GF-D8 (cell line): ENCODE results near the gene DCBLD1.

Experiments used
- DNase-seq: peaks from one replicate; lab custom pipeline; 2025; lab: John Stamatoyannopoulos, UW

Gene DCBLD1

DNA sequence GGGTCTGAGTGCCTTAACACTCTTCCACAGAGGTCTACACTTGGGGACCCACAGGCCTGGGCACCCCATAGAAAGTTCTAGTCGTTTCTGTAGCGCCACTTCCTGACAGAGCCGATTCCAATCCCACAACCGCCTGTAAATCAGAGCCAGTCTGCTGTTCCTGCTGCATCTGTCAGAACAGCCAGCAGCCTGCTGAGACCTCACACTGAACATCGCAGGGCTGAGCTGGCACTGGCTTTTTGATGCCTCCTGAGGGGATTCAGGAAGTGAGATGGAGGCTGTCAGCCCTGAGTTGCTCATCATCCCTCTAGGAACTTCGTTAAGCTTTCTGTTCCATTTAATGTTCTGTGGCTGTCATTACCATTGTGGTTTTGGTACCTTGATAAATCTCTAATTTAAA lies 48.9 kb downstream of the DCBLD1 start:
- DNase-seq = no peak

DNA sequence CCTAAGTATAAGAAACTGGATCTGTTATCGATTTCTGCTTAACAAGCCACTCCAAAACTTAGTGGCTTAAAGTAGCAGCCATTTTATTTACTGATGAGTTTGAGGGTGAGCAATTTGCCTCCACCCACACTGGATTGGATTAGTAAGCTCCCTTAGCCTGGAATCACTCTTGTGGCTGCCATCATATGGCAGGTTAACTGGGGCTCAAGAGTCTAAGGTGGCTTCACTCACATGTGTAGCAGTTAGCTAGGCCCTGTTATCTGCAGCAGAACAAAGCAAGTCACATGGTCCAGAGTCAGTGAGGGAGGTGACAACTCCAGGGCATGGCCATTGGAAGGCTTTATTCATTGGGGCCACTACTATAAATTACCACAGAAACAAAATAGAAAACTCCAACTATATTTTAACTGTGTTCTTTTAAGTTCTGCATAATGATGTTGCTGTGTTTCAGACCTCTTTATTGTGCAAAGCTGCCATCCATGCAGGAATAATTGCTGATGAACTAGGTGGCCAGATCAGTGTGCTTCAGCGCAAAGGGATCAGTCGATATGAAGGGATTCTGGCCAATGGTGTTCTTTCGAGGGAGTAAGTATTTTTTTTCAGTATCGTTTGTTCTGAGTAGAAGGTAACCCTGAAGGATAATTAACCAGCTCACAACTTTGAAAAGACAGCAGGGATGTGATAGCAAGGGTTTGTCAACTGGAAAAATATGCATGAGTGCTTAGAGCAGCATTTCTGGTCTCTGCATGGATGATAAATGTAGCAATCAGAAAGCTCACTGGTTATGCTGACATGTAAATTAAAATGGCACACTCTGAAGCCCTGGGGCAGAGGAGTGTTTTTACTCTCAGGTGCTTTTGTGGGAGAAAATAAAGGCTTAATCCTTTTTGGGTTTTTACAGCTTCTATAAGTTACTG lies 49.6 kb downstream of the DCBLD1 start:
- DNase-seq = no peak

DNA sequence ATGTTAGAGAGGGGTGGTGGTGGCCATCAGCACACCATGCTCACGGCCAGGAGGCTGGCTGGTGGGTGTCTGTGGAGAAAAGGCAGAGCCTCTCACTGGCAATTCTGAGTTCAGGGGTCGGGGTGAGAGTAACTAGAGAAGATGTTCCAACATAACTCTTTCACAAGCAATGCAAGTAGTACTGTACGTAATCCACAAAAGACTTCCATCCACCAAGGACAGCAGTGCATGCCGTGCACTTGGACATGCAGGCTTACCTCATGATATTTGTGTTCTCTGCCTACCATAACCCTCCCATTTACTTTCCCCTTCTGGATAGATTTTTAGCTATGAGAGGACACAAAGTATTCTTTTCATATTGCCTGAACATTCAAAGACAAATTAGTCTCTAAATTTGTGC lies 51.3 kb downstream of the DCBLD1 start:
- DNase-seq = no peak

DNA sequence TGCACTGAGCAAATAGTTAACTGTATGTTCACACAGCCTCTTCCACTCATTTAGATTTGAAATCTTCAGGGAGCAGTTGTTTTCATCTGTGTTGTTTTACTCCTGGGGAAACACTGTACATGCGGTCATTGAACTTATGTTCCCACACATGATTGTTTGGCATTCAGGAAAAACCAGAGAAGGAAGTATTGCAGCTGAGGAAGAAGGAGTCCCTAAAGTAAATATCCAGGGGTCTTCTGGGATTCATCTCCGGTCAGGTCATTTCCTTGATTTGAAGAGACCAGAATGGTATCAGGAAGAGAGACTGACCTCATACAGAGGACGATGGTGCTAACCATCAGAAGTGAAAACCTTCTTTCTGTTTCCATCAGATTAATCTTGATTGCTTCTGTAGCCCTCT lies 52.5 kb downstream of the DCBLD1 start:
- DNase-seq = no peak

DNA sequence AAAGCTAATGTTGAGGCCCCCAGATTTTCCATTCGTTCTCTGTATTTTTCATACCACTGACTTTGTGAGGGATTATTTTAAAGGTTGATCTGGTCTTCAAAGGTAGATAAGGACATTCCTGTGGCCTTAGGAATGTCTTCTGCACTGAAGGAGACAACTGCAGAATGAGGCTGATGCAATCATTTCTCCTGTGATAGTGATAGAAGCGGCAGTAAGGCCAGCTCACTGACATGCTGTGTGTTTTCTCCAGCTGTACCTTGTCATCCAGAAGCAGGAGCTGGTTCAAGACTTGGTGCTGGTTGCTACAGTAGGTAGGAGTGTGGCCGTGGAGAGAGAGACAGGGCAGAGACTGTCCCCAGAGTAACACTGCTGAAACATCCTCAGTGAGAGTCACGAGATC lies 53.8 kb downstream of the DCBLD1 start:
- no peak for DNase-seq

DNA sequence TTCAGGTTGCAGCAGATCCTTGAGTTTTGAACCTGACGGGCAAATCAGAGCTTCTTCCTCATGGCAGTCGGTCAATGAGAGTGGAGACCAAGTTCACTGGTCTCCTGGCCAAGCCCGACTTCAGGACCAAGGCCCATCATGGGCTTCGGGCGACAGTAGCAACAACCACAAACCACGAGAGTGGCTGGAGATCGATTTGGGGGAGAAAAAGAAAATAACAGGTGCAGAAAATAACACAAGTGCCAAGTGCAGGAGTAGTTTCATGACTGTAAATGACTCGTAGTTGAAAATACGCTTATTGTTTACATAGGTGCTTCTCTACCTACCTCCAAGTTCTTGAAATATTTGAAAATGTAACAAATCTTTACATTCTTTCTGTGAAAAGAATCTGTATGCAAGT lies 56.1 kb downstream of the DCBLD1 start:
- DNase-seq = no peak

DNA sequence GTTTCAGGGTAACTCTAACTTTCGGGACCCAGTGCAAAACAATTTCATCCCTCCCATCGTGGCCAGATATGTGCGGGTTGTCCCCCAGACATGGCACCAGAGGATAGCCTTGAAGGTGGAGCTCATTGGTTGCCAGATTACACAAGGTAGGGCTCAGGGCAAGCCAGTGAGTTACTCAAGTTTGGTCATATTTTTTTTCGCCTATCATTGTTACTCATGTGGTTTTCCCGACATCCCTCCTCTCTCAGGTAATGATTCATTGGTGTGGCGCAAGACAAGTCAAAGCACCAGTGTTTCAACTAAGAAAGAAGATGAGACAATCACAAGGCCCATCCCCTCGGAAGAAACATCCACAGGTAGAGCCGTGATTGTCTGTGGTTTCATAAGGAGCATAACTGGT lies 58.2 kb downstream of the DCBLD1 start:
- DNase-seq = no peak

DNA sequence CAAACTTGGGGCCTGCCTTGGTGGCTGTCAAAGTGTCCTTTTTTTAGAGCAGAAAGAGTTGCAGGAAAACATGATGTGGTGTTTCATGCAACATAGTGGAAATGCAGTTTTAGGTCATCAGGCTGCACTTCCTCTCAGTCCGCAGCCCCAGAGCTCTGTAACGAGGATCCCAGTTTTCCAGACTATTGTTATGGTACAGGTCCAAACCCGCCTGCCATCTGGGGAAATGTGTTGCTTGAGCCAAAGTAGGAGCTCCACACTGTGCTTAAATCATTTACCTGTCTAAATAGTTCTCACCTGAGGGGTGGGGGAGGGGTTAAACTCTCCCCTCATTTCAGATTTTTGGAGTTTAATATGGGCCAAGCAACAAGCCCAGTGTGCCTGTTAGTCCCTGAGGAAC lies 60.0 kb downstream of the DCBLD1 start:
- no peak for DNase-seq

DNA sequence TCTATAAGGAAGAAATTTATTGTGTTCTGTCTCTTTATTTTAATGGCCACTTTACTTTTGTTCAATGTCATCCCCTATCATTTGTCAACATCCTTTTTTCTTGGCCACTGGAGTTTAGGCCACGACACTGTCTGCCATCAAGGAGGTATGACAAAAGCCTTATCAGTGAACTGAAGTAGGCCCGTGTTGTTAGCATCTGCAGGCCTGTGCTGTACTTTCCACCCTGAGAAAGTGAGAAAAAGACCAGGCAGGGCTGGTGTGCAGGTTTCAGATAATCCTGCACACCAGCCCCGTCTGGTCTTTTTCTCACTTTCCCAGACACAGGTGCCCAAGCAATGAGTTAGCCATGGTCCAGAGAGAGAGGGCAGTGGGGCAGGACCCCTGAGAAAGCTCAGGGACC lies 62.2 kb downstream of the DCBLD1 start:
- no peak for DNase-seq

DNA sequence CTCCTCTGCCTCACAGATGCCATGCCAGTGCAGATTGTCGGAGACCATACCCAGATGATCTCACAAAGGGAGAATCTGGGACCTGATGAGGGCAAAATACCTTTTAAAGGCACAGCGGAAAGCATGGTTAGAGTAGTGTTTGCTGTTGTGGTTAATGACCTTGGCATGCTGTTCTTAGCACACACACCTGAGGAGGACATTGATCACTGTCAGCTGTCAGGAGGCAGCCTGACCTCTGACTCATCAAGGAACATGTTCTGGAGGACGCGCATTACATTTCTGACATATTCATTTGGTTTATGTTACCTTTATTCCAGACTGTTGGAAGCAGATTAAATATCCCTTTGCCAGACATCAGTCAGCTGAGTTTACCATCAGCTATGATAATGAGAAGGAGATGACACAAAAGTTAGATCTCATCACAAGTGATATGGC lies 62.7 kb downstream of the DCBLD1 start:
- DNase-seq = no peak

DNA sequence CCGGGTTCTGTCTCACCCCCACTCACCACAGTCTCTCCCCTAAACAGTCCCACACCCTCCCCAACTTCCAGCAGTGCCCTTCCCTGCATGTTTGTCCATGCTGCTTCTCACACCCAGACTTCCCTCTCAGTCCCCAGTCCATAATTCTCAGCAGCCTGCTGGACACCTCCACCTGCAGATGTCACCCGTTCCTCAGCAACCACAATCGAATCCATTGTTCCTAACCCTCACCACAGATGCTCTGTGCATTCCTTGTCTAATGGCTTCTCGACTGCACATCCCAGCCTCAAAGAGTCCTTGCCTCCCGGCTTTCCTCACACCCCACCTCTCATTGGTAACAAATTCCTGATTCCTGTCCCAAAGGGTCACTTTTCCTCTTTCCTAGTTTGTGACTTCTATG lies 64.2 kb downstream of the DCBLD1 start:
- no peak for DNase-seq

DNA sequence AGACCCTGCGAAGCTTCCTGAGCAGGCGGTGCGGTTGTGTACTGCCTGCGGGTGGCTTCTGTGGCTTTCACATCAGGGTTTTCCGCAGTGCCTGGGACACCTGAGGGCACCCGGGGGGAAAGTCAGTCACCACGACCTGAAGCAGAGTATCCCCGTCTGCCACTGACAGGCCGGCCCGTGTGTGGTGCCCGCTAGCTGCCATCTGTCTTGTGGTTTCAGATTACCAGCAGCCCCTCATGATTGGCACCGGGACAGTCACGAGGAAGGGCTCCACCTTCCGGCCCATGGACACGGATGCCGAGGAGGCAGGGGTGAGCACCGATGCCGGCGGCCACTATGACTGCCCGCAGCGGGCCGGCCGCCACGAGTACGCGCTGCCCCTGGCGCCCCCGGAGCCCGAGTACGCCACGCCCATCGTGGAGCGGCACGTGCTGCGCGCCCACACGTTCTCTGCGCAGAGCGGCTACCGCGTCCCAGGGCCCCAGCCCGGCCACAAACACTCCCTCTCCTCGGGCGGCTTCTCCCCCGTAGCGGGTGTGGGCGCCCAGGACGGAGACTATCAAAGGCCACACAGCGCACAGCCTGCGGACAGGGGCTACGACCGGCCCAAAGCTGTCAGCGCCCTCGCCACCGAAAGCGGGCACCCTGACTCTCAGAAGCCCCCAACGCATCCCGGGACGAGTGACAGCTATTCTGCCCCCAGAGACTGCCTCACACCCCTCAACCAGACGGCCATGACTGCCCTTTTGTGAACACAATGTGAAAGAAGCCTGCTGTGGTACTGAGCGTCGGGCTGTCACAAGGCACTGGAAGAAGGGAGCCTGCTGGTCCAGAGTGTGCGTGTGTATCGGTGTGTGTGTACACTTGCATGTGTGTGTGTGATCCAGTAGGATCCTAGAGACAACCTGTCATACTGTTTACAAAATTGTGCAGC lies 65.5 kb downstream of the DCBLD1 start:
- no peak for DNase-seq

DNA sequence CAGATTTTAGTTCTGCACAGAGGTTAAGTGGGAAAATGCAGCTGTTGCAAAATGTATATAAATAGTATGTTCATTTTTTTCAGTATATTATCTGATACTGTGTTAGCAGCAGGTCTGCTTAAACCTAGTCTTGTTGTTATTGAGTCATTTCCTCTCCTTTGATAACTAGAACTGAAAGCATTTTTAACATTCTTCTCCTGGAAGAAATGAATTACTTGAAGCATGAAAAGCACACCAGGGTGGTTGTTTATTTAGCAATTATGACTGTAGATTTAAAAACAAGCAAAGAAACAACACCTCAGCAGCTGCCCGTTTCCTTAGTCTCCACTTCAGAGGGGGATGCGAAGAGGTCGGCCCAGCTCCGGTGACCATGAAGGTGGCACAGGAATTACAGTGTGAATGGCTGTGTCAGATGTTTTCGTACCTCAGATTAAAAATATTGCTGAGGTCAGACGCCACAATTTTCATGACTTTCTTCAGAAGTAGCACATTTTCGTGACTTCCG lies 66.4 kb downstream of the DCBLD1 start:
- DNase-seq = no peak

DNA sequence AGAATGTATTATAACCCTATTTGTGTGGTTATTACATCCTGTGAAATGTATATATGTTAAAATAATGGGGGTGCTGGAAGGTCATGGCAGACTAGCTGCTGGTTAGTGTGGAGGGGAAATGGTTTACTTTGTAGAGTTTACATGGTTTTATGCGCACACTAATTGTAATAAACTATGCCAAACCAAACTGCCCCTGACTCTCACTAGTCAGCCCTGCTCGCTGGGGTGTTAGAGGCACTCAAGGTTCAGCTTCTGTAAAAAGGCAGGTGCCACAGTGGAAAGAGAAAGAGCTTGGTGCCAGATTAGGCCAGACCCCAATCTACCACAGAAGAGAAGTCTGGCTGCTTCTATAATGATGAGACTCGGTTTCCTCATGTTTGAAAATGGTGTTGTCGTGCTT lies 67.1 kb downstream of the DCBLD1 start:
- no peak for DNase-seq

DNA sequence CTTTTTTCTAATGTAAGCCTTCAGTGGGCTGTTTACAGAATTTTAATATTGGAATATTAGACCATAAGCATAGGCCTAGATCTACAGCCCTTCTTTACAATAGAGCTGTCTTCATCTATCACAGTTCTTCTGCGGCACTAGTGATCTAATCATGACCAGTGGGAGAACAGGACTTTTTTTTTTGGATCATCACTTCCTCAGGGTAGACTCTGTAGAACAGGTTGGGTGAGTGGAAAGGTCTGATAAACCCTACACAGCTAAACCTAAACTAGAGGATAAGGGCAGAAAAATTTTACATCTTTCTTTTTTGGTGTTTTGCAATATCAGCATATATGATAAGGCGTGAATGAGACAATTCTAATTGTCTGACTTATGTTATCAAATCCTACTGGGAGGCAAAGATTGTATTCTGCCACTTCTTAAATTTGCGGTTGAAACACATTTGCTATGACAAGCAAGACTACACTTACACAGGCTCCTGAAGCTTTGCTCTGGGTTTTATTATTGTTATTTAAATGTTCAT lies 67.7 kb downstream of the DCBLD1 start:
- no peak for DNase-seq

DNA sequence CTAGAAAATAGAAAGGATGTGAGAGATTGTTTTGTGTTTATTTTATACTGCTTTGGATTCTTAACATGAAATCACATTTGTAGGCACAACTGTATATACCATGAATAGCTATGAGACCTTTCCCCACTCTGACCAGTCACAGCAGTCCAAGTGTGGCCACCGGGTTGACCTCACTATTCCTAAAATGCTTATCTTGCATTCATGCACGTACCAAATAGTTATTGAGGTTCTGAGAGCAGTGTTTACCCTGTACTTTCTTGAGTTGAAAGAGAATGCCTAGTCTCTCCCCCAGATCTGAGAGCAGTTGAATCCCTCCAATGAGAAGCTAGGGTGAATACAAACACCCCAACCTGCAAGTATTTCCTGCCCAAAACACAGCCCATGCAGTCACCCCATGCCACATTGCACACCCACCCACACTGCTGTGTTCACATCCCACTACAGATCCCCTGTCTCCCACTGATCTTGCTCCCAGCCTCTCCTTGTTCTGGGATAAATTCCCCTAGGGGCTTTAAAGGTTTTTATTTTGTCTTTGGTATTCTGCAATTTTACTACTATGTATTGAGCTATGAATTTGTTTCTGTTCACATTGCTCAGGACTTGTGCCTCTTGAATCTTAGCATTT lies 68.3 kb downstream of the DCBLD1 start:
- no peak for DNase-seq

DNA sequence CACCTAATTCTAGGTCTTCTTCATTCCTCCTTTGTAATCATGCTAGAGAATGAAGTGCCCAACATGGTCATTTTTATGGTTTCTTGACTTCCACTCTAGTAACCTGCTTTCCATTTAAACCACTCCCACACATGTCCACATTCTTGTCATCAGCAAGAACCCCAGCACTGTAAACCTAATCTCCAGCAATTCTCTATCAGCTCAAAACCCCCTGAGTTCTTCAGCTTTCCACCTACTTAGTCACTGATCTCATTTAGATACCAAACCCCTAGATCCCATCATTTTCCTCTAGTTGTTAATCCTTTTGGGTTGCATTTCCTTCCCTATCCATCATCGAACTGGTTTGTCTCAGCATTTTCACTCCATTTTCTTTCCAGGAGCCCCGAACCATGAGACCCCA lies 70.1 kb downstream of the DCBLD1 start:
- no peak for DNase-seq

DNA sequence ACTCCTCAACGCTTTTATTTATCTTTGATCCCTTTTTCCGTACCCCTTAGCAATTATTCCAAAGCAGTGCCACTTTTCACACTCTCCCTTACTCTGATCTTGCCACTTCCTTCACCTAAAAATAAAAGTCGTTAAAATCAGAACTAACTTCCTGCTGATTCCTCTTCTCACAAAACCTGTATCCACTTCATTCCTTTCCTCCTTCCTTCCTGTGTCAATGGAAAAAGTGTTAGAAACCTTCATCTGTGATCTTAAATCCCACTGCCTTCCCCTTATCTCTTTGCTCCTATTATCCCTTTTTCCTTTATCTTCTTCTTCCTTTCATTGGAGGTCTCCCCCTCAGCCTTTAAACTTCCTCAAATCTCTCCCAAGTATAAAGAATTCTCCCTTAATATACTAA lies 70.7 kb downstream of the DCBLD1 start:
- DNase-seq = no peak

DNA sequence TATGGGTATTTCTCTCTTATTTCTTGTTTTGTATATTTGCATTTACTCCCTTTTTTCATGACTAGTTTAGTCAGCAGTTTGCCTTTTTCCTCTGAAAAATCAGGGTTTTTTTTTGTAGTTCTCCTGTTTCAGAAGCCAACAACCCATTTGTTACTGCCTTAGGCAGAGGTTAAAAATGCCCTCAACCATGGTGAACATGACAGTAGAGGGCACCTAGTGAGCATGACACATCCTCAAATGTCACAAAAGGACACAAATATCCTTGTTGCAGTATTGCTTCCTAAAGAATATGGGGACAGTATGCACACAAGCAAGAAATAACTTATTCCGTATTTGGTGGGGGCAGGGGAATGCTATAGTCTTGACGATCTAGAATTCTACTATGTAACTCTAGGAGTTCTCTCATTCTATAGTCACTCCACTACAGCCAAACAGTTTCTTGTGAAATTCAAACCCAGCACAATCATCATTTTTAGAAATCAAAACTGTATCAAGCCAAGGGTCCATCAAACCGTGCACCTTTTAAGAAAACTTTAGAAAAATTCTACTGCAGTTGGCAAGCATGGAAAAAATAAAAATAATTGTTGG lies 72.9 kb downstream of the DCBLD1 start:
- DNase-seq = no peak

DNA sequence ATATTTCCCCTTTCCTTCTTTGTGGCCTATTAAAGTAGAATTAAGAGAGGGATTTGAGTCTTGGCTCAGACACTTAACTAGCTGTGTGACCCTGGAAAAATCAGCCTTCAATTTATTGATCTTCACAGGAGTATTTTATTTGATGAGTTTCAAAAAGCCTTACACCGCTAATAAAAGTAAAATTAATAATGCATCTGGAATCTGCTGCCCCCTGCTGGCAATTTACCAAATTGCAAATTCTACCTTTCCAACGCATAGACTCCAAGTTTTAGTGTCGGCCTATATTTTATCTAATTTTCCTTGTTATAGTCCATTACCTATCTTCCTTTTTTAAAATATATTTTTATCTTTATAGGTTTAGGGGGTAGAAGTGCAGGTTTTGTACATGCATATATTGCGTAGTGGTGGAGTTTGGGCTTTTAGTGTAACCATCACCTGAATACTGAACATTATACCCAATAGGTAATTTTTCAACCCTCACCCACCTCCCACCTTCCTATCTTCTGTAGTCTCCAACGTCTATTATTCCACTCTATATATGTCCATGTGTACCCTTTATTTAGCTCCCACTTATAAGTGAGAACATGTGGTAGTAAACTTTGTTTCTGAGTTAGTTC lies 73.5 kb downstream of the DCBLD1 start:
- DNase-seq = no peak

DNA sequence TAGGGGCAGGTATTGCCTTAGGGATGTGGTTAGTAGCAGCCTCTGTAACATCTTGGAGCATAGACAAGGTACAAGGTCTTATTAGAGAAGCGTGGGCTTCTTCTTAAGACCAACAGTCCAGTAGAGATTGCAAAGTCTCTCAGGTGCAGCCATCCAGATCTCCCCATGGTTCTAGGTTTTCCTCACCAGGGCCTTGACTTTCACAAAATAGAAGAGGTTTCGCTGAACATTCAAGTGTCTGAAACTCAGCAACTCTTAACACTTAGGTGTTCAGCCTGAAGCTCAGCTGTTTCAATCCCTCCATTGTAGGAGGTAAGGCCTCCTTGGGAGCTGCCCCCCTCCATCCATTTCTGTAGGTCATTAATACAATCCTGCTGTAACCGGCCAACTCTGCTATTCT lies 75.5 kb downstream of the DCBLD1 start:
- DNase-seq = no peak
